EL (cell line): ENCODE results near the gene ANLN.
"Not testable (repeated sequence)": the region's sequence is repeated elsewhere in the genome, so short reads cannot be mapped to it uniquely, and the experiment has no call there.

ENCODE experiments used
- DNase-seq: peaks from one replicate; pipeline ENCODE4 v3.0.0-alpha.2; 2016

ANLN gene

DNA sequence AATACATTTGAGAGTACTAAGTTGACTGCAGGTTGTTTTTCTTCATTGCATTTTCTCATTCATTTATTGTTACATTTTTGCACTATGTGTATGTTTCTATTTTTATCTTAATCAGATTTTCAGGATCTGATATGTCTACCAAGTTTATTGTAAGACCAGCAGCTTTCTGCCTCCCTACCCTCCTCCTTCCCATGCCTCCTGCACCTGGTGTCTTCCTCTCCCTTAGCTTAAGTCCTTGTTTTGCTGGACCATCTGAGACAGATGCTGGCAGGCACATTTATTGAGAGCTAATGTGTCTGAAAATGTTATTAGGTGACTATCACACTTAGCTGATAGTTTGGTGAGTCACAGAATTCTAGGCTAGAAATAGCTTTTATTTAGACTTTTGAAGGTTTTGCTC is 79.6 kb downstream of the ANLN start:
- DNase-seq: no peak

DNA sequence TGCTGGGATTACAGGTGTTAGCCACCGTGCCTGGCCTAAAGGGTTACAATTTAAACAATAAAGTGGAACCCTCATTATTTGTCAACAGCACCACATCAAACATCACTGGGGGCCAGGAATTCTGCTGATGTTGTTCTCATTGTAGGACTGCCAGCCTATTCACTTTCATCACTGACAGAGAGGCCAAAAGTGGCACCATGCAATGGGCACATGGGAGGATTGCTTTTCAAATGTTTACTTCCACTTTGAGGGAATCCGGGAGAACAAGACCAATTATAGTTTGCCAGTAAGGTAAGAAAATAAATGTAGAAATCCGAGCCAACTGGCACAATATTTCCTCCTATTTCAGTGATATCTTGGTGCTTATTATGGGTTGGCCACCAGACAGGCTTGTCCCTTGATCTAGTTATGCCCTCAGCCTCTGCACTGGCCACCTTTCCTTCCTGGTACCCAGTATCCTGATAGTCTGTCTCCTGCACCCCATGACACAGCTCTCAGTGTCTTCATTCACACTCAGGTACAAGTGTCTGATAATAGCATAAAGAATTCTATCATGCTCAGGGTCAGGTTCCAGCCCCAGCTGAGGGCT is 82.6 kb downstream of the ANLN start:
- DNase-seq: no peak

GRCh38 chr7:36473454-36474282 is 84.0 kb downstream of the ANLN start:
- peak; percentile 43 for DNase-seq

DNA sequence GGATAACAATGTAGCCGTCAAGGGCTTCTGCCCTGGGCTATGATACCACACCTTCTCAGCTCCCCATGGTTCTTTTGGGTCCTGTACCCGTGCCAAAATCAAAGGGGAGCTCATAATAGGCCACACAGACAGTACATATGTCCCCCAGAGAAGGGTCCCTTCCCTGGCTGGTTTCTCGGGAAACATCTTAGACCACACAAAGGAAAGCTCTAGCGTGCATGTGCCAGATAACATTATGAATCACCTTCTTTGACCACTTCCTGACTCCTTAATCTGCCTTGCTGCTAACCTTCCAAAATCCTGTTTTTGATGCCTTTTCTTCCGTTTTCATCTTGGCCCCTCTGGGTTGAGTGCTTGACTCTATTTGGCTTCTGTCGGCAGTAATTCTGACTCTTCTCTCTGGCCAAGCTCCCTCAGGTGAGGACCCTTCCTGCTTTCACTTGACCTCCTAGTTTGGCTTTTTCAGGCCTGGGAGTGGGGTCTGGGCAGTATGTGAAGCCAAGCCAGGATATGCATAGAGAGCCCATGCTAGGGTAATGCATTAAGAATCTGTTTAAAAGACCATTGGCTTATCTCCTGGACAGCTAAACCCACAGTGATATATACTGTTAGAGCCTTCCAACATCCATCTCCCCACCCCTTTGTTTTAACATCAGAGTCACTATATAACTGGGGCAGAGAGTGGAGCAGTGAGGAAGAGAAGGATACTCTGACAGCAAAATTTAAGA is 84.8 kb downstream of the ANLN start:
- peak; percentile 51 for DNase-seq

DNA sequence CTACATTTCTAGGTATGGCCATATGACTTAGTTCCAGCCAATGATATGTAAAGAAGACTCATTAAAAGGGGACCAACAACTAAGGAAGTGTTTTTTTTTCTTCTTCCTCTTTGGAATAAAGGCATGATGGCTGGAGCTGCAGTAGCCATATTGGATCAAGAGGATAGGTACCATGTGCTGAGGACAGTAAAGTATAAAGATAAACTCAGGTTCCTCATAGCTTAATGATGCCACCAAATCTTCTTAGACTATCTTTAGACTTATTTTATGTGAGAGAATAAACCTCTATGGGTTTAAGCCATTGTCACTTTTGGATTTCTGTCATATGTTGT is 85.3 kb downstream of the ANLN start:
- DNase-seq: no peak

DNA sequence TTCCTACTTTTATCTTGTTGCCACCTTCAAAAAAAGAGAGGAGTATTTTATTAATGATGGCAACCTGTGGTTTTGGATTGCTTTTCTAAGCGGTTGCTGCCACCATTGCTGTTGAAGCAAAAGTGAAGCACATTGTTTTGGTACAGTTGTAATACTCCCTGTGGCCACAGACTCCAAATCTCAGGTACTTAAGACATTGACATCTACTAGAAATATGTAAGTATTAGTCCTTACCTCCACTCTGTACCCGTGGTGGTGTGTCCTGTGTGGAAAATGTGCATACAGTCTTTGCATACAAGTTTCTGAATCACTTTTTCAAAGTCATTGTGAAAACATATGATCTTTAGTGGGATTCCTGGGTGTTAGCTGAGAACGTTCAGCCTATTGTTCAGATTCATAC is 85.7 kb downstream of the ANLN start:
- DNase-seq: no peak

DNA sequence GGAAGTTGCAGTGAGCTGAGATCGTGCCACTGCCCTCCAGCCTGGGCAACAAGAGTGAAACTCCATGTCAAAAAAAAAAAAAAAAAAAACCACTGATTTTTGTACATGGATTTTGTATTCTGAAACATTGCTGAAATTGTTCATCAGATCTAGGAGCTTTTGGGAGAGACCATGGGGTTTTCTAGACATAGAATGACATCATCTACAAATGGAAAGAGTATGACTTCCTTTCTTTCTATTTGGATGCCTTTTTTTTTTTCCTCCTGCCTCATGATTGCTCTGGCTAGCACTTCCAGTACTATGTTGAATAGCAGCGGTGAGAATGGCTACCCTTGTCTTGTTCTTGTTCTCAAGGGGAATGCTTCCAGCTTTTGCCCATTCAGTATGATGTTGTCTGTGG is 89.1 kb downstream of the ANLN start:
- no peak for DNase-seq

DNA sequence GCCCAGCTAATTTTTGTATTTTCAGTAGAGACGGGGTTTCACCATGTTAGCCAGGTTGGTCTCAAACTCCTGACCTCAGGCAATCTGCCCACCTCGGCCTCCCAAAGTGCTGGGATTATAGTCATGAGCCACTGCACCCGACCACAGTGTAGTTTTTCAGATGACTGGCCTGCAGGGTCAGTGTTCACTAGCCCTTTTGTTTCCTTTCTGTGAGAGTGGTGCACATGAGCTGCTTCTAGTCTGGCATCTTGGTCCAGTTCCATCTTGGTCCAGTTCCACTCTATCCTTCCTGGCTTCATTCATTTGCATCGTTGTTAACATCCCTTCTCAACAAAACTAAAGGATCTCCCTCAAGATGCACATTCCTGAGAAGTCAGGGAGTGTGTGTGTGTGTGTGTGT is 94.2 kb downstream of the ANLN start:
- not testable (repeated sequence) for DNase-seq

DNA sequence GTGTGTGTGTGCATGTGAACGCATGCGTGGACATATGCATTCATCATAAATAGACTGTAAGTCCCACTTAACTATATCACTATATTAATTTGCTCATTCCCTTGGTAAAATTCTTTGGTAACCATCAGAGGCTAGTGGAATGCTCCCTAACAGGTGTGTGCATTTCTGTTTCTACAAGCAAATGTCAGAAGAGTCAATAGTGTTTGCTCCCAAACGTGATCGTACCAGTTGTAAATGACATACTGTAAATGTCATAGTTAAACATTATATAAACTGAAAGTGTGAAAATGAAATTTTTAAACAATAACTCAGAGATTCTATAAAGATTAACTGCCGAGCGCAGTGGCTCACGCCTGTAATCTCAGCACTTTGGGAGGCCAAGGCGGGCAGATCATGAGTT is 94.6 kb downstream of the ANLN start:
- no peak for DNase-seq

DNA sequence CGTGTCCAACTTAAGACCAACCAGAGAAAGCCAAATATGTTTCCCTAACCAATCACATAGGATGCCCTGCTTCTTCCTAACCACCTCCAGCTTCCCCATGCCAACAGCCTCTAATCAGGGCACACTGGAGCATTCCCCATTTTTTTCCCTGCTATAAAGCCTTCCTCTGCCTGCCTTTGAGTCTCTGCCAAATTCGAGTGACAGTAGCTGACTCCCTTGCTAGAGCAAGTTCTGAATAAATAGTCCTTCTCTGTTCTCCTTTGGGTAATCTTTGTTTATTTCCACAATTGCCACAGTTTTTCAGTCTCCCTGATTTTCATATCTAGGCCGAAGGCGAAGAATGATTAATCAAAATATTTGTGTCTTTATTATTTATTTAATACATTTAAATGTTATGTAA is 96.7 kb downstream of the ANLN start:
- no peak for DNase-seq

- peak; percentile 56 for DNase-seq
Observed at GRCh38 chr7:36487756-36488336, 98.2 kb downstream of the ANLN start.

- not testable (repeated sequence) for DNase-seq
Observed at GRCh38 chr7:36488672-36489071, 99.0 kb downstream of the ANLN start.

DNA sequence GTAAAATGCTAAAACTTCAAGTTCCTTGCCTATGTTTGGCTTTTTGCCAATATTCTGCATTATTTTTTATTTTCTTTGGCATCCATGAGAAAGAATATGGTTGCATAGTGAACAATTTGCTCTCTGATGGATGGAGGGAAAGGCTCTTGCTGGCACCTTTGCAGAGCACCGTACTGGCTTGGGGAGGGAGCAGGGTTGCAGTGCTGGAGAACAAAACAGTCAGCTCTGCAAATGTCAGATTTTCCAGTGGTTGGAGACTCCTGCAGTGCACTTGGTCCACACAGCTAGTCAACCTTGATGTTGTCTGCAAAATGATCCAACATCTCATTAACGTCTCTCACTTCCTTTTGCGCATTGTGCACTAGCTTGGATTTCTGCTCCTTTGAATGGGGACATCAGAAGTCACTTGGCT is 100.8 kb downstream of the ANLN start:
- DNase-seq: no peak

DNA sequence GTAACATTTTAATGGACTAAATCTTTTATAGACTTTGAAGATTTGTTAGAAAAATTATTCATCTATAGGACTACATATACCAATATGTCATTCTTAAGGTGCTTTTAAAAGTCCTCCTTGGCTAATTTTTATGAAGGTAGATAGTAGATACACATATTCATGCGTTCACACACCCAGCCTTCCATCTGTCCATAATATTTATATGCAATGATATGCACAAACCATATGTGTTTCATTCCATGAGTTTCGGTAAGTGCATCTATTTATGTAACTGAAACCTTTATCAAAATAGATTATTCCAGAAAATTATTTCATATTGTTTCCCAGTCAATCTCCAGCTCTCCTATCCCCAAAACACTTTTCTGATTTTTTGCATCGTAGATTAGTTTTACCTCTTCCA is 101.7 kb downstream of the ANLN start:
- DNase-seq: no peak

DNA sequence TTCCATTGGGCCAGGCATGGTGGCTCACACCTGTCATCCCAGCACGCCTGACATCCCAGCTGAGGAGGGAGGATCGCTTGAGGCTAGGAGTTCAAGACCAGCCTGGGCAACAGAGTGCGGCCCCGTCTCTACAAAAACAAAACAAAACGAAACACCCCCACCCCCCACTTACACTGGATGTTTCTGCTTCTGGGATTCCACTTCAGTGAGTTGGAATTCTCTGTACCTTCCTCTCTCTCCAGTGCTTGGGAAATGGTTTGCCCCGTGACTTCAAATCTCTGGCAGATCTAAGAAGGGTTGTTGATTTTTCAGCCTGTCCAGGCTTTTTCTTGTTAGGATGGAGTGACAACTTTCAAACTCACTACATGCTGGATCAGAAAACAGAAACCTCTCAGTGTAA is 106.9 kb downstream of the ANLN start:
- DNase-seq: no peak

DNA sequence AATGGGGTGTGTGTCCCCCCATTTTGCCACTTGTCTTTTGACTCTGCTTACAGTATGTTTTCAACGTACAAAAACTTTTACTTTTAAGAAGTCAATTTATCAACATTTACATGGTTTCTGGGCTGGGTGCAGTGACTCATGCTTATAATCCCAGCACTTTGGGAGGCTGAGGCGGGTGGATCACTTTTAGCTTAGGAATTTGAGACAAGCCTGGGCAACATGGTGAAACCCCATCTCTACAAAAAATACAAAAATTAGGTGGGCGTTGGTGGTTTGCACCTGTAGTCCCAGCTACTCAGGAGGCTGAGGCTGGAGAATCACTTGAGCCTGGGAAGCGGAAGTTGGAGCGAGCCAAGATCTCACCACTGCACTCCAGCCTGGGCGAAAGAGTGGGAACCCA is 107.5 kb downstream of the ANLN start:
- DNase-seq: not testable (repeated sequence)

DNA sequence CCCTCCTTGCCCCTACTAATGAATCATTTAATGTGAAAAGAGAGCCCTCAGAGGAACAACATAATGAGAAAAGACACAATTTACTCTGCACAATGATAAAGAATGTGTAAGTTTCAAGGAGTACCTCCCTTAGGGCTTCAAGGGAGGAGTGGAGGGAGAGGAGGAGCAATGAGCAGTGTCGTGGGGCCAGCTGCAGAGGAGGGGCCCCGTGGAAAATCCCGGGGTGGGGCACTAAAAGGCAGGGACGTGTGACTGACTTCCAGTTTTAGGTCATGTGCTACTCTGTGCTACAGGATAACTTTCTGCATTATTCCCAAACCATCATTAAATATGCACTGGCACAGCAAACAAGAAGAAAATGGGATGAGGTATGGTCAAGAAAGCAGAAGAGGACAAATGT is 108.1 kb downstream of the ANLN start:
- no peak for DNase-seq
